Stimulated activated CD4-positive, alpha-beta T cell treated with anti-CD3 and anti-CD28 coated beads, Interleukin-1b, Interleukin-23, amount 100 ng/mL, for 1 hour (primary cell): Measurements from ENCODE around the gene TRRAP.

Experiments
- DNase-seq, 2 donors: peaks; one replicate each; pipeline ENCODE4 v3.0.0-alpha.2; 2020; ENCODE audit warnings: low read depth in 2 of 2

TRRAP gene

GRCh38 chr7:98990356-98990755, 112.0 kb downstream of the TRRAP start:
- DNase-seq, result no peak

- no peak for DNase-seq
Measured at GRCh38 chr7:98991141-98991540, 112.8 kb downstream of the TRRAP start.

- DNase-seq, result no peak
Measured at GRCh38 chr7:98992076-98992475, 113.7 kb downstream of the TRRAP start.

GRCh38 chr7:98993024-98993897, 114.9 kb downstream of the TRRAP start:
- no peak for DNase-seq

- DNase-seq, result no peak
Measured at GRCh38 chr7:98994046-98994944, 116.0 kb downstream of the TRRAP start.

GRCh38 chr7:98995111-98995510, 116.8 kb downstream of the TRRAP start:
- DNase-seq, result no peak

- DNase-seq, result no peak
Measured at GRCh38 chr7:98995523-98996149, 117.3 kb downstream of the TRRAP start.

GRCh38 chr7:98996150-98996552, 117.8 kb downstream of the TRRAP start:
- DNase-seq, result no peak

GRCh38 chr7:98997846-98998245, 119.5 kb downstream of the TRRAP start:
- no peak for DNase-seq

- DNase-seq, result no peak
Measured at GRCh38 chr7:98998821-98999725, 120.7 kb downstream of the TRRAP start.

GRCh38 chr7:99000196-99000903, 122.0 kb downstream of the TRRAP start:
- no peak for DNase-seq

GRCh38 chr7:99000904-99001465, 122.7 kb downstream of the TRRAP start:
- no peak for DNase-seq

- DNase-seq, result no peak
Measured at GRCh38 chr7:99001482-99002147, 123.3 kb downstream of the TRRAP start.

GRCh38 chr7:99002148-99002826, 124.0 kb downstream of the TRRAP start:
- DNase-seq, result no peak

- DNase-seq, result no peak
Measured at GRCh38 chr7:99002827-99003212, 124.5 kb downstream of the TRRAP start.

- no peak for DNase-seq
Measured at GRCh38 chr7:99003419-99003818, 125.1 kb downstream of the TRRAP start.

GRCh38 chr7:99004216-99004615, 125.9 kb downstream of the TRRAP start:
- DNase-seq, result no peak

GRCh38 chr7:99004781-99005500, 126.6 kb downstream of the TRRAP start:
- no peak for DNase-seq
